Muscle of back (tissue), 13 donors: ENCODE results near the gene CD40. TPM values are rescaled to one million over a fixed set of nuclear protein-coding genes. Genes with fewer than 3 reads are reported as not detected.

Experiments used
- DNase-seq, 3 donors: peaks; one replicate each; pipeline versions ENCODE4 v3.0.0 to v3.0.0-alpha.2; 2013
- long read RNA-seq, 9 donors: transcript quantifications; one replicate each; lab custom pipeline, GENCODE V29; 2026
- polyA plus RNA-seq, 10 donors: library from polyadenylated mRNA; unstranded; fragments of 120-200 nt; gene quantifications; one replicate each; pipeline ENCODE4 v1.2.1, GENCODE V29; 2013; ENCODE audit not compliant: insufficient read length in 10 of 10

The CD40 gene
- polyA plus RNA-seq, result 1 to 10 TPM; 3.4 to 9.4 (median 6.8) TPM
- long read RNA-seq, donor 1, partial matches to known transcripts, result 0 of 2 reads
- long read RNA-seq, donor 1, other reads (novel, unspliced or antisense), result 0 of 2 reads
- long read RNA-seq, donor 2, partial matches to known transcripts, result 0 of 1 reads
- long read RNA-seq, donor 2, other reads (novel, unspliced or antisense), result 0 of 1 reads
- long read RNA-seq, donor 3, result 0 reads
- long read RNA-seq, donor 4, result 0 reads
- long read RNA-seq, donor 5, result 0 reads
- long read RNA-seq, donor 6, partial matches to known transcripts, result 0 of 2 reads
- long read RNA-seq, donor 6, other reads (novel, unspliced or antisense), result 0 of 2 reads
- long read RNA-seq, donor 7, result 0 reads
- long read RNA-seq, donor 8, partial matches to known transcripts, result 0 of 1 reads
- long read RNA-seq, donor 8, other reads (novel, unspliced or antisense), result 0 of 1 reads
- long read RNA-seq, donor 9, result 0 reads

DNA sequence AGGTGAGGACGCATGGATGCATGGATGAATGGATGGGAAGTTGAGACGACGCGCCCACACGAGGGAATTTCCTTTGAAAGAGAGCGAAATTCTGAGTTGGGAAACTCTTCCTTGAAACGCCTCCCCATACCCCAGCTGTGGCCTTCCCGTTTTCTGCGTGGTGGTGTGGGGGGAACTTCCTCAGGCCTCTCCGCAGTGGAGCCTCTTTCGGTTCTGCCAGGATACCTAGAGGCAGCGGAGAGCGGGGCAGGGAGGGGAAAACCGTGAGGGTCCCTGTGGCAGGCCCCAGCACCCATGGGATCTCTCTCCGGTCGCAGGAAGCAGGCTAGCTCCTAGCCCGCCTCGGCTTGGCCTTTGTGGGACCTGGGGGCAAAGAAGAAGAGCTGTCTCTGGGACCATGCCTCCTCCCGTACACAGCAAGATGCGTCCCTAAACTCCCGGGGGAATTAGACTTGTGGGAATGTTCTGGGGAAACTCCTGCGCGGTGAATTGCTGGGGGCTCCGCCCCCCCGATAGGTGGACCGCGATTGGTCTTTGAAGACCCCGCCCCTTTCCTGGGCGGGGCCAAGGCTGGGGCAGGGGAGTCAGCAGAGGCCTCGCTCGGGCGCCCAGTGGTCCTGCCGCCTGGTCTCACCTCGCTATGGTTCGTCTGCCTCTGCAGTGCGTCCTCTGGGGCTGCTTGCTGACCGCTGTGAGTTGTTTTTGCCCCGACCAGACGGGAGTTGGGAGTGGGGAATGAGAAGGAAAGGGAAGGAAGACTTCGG, at the start of gene CD40:
Gene CD40, plus strand, starts transcription at position 611 of the 764 bp plus-strand sequence. Its CDS starts 30 bp downstream, at position 641.
- DNase-seq, result peak; percentile 62 to 80 (median 66)

DNA sequence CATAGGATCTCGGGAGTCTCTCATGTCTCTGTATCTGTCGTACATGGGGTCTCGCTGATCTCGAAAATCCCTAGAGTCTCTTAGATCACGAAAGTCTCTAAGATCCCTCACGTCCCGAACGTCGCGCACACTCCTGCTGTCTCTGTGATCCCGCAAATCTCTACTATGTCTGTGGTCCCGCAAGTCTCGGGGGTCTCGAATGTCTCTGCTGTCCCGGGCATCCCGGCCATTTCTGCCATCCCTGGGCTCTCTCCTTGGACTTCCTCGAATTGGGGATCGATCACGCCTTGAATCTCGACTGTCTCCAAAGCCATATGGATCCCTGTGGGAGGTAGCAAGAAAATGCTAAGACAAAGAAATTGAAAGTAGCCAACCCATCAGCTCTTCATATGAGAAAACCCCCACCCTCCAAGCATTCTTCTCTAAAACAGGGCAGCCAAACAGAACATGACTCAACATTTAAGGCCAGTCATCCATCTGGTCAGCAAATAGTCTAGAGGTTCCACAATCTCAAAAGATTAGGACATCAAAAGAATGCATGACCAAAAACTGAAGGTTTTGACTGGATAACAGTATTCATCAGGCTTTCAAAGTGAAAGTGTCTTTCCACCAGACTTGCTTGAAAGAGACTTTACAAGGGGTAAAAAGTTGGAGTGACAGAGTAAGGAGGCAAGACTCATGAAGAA, 47.8 kb upstream of the CD40 start:
- peak in 1 of 3 donors; percentile 22 for DNase-seq

DNA sequence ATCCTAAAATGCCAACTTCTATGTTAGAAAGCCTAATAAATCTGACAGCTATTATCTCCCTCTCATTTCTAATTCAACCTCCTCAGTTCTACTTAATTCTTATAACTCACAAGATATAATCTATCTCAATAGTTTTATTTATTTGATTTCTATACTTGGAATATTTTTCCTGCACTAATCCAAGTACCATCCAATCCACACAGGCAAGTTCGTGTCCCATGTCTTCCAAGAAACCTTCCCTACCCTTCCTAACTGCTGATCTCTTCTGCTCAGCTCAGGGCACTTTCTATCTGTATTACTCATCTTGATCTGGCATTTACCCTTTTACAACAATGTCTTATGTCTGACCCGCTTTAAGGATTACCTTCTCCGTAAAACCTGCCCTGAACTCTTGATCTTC, 46.5 kb upstream of the CD40 start:
- no peak for DNase-seq

DNA sequence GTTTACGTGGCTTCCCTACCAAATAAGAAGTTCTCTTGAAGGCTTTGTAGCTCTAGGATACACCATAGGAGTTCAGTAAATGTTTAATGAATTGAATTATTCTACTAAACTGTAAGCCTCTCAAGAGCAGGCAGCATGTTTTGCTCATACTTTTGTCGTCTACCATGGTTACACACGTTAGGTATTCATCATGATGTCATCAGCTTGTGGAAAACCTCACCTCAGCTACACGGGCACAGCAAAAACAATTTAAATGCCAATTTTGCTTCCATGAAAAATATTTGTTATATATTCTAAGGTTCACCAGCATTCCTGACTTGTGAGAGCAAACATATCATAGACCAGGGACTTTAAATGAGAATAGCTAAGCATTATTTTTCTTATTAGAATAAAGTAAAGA, 45.1 kb upstream of the CD40 start:
- no peak for DNase-seq

DNA sequence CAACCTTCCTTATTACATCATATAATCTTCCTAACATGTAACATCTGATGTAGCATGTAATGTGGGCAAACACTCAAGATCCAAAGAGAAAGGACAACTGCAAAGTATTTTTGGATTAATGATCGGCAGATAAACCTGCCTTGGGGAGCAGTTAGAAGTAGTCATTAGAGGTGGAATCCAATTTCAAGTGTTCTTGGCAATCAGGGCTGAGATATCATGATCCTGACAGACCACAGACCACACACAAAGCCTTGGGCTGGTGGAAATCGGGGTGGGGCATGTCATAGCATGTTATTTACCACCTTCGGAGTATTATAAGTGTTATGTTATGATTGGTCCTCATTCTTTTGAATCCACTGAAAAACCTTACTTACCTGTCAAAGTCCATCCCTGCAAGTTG, 44.7 kb upstream of the CD40 start:
- no peak for DNase-seq

DNA sequence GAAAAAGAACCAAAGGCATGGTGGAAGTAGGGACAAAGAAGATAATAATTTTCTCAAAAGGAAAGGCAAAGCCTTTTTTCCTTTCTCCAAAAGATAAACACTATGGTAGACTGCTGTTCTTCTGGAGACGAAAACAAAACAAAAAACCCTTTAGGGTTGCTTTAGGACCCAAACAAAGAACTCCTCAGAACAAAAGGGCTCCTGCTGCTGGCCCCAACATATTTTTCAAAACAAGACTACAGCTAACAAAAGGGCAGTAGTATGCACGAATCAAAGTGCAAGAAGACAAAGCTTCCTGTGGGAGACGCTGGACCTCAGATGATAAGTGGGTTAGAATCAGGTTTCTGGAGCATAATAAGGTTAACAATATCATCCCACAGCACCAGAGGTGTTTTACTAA, 44.1 kb upstream of the CD40 start:
- DNase-seq, result no peak

DNA sequence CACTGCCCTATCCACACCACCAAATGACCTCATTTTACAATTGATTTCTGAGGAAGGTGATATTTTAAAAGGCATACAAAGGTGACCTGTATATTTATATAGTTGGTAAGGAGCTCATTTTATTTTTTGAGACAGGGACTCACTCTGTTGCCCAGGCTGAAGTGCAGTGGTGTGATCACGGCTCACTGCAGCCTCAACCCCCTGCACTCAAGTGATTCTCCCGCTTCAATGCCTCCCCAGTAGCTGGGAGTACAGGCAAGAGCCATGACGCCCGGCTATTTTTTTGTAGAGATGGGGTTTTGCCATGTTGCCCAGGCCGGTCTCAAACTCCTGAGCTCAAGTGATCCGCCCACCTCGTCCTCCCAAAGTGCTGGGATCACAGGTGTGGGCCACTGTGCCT, 41.3 kb upstream of the CD40 start:
- DNase-seq, result no peak

DNA sequence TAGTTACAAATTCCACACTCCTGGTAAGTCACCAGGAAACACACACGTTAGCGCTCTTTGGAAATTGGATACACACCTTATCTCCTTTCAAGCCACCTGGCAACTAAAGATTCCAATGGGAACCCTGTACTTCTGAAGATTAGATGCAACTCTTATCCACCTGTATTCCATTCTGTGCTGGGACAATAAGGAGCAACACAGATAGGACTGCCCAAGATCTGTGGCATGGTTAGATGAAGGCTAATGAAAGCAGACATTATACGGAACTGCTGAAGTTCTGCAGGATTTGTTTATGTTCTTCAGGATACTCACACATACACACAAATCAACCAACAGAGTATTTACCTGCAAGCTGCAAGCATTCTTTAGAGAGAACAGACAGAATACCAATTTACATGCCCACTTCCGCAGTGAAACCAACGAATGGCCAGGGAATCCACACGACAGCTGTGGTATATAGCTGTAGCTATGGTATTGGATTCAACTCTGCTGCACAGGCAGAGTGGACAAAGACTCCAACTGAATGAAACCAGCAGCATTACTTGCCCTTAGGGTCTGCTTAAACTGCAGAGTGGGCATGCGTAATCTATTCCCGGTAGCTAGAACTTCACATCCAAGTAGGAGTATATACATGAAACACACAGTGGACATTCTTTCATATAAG, 40.3 kb upstream of the CD40 start:
- no peak for DNase-seq

DNA sequence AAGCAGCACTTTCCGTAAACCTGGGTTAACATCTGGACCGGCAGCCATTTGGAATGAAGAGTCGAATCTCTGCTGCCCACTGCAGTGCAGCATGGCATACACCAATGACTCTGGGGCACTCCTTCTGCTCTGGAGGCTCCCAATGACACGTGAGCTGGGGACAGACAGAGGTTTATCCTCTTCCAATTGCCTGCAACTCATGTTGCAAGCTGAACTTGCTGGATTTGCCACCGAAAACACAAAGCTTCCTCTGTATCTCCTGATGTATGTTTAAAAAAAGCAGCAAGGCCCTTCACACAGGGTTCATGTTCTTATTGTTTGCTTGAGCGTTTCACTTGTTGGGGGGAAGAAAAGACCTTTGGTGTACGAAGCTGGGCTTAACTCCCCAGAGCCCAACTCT, 39.2 kb upstream of the CD40 start:
- no peak for DNase-seq

DNA sequence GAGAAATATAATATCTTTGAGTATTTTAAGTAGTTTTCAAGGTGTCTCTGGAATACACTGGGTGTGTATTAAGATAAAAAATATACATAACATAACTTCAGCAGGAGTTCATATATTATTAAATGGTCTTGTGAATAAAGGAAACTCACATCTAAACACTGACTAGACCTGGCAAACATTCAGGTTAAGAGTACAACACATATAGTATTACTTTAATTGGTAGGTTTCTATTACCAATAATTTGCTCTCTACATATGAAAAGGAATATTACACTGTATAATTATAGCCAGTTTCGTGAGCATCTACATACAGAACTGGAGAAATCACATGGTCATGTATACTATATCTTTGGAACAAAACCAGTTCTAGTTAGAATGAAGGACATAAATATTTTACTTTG, 37.0 kb upstream of the CD40 start:
- DNase-seq, result no peak

DNA sequence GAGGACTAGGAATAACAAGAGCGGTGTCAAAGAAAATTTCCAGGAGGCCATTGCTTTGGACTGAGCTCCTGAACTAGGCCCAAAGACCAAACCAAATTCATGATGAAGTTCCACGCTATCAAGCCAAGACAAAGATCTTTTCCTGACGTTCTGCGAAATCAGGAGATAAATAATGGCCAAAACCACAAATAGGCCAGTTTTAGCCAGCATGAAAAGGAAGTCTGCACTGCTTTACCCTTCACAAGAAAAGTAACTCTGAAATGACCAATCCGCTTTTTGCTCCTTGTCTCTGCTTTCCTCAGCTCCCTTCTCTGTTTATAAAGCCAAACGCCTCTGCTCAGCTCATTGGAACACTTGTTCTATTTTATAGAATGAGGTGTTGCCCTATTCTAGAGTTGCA, 35.0 kb upstream of the CD40 start:
- no peak for DNase-seq

DNA sequence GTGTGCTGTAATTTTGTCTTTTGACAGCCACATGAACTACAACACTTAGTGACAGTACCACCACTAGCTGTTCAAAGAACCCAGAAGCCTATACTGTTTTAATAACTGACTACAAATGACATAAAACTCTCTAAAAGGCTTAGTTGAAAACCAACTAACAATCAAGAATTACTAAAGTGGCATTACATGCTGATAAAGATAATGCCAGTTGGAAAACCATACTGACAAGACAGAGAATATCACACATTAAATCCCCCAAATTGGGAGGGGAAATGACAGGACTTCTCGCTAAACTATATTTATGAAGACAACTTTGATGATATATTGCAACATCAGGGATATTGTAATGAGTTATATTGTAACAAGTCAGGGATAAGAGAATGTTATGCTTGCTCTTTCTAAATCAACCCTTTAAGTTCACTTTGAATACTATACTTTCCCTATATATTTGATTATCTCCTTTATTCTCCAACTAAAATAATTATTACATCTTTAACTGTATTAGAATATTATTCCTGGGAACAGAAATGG, 34.5 kb upstream of the CD40 start:
- no peak for DNase-seq

DNA sequence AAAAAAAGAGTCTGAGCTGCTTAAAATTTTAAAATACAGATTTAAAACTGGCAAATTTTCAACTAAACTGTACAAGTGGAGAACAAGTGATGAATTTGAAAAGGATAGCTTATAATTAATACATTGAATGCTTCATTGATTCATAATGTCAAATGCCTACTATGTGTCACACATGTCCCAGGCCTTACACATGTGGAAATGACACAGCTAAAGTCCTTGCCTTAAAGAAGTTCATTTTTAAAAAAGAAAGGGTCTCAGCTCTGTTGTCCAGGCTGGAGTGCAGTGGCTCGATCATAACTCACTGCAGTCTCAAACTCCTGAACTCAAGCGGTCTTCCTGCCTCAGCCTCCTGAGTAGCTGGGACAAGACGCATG, 33.3 kb upstream of the CD40 start:
- no peak for DNase-seq

DNA sequence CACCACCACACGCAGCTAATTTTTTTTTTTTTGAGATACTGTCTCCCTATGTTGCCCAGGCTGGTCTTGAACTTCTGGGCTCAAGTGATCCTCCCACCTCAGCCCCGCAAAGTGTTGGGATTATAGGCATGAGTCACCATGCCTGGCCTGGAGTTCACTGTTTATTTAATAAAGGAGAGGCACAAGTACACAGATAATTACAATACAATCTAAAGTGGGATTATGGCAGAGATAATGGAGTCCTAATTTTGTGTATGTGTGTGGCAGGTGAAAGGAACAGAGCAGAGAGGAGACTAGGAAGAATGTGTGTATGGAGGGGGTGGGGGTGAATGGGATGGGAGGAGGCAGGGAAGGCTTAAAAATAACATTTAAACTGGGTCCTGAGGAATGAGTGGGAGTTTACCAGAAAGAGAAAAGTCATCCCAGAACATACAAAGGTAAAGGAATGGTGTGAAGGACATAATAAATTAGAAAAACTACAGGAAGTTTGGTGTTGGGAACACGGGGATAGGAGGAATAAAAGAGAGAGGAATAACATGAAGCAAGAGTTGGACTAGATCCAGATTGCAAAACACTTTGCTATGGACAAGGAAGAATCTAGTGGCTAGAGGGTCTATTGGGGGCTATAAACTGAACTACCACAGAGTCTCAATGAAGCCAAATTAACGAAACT, 32.8 kb upstream of the CD40 start:
- DNase-seq, result peak in 1 of 3 donors; percentile 46

DNA sequence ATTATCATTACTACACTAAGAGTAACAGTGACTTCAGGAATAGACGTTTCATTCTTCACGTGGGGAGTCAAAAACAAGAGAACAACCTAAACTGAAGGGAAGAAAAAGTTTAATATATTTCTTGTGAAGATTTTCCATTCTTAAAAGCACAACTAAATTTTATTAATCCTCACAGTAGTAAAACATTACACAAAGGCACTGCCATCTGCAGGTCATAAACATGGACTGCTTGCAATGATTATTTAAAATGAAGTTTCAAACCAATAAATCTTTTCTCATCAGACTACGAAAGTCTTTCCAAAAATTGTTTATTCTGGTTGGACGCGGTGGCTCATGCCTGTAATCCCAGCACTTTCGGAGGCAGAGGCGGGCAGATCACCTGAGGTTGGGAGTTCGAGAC, 31.0 kb upstream of the CD40 start:
- no peak for DNase-seq

DNA sequence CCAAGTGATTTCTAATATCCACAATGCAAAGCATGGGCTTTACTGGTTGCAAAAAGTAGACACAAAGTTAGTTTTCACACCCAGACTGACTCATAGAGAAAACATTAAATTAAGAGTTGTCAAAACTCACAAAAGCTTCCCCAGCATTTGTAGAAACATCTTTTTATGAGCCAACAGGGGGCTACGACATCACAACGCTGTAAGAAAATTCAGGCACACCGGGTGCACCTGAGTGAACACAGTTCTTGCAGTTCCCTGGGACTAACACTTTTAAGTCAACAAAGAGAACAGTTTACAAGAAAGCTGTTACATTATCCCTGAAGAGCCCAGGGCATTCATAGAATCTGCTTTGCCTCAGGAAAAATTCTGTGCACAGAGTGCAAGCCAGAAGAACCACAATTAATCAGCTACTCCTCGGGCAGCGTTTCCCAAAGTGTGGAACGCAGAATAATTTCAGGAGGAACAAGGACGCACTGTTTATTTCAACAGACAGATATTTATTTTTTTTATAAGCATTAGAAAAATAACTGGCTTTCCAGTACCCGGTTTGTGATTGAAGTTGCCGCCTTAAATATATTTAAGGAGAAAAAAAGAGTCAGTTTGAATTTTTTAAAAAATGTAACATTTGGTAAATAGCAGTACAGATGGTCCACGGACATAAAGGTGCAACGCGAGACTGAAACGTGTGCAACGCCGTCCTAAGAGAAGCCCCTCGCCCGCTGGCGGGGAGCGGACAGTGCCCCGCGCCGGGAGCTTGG, 29.5 kb upstream of the CD40 start:
- DNase-seq, result peak in 1 of 3 donors; percentile 13

DNA sequence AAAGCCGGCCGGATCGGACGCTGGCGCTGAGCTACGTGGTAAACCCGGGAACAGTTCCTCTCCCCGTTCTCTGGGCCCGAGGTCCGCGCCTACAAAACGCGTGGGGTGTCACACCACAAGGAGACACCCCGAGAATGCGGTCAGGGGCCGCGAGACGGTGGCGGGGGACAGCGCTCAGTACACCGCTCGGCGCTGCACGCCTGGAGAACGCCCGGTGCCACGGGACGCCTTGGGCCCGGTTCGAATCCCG, 29.0 kb upstream of the CD40 start:
- DNase-seq, result no peak

DNA sequence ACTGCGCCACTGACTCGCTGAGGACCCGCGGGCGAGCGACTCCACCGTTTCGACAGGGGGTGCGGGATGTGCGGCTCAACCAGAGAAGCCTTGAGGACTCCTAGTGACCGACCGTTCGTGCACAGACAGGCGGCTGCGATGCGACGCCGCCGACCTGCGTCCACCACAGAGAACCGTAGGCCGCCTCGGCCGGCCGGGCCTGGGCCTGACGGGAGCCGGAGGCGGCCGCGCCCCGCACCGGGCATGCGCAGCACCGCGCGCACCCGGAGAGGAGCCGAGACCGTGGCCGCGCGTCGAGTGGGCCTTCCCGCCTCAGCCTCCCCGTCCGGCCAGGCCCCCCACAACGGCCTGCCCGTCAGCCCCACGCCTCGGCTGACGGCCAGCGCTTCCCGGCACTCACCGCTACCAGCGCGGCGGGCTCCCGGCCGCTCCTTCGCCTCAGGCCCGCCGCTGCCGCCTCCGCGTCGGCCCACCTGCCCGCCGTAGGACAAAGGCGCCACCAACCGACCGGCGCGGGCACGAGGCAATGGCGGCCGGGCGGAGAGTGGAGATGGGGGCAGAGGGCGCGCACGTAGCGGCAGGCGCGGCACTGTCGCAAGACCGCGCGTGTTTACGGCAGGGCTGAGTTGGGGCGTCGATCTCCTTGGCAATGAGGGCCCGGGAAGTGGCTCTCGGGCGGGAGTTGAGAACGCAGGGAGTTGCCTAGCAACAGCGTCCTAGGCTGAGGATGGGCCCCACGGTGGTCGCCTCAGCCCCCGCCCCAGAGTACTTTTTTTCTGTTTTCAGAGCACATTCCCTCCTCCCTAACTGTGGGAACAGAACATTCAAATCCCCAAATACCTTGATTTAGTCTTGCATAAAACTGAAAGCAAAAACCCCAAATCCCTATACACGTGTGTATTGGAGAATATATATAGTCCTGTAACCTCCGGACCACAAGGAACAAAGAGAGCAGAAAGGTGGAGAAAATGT, 28.4 kb upstream of the CD40 start, which contains the start of gene NCOA5:
Gene NCOA5, minus strand, starts transcription at position 546 of the 972 bp plus-strand sequence. CDS start 10,538 bp downstream, outside the sequence.
- DNase-seq, result peak; percentile 96 to 100 (median 96)
